ENCODE data around the gene HOXC6. TPM values are rescaled to one million over a fixed set of nuclear protein-coding genes. Genes with fewer than 3 reads are reported as not detected.
"Not testable (repeated sequence)": the region's sequence is repeated elsewhere in the genome, so short reads cannot be mapped to it uniquely, and the experiment has no call there.

HOXC6 gene
- total RNA-seq, 1 donor from 2014 or later: not detected

- DNase-seq (ENCODE audit: low spot score); H3K4me1 Mint-ChIP-seq (ENCODE audit: low read depth); H3K4me3 Mint-ChIP-seq (ENCODE audit: low read depth); H3K27ac Mint-ChIP-seq; H3K36me3 Mint-ChIP-seq (ENCODE audit: low read depth); intact Hi-C loops (cut with micrococcal nuclease); H3K9me3 Mint-ChIP-seq: not testable (repeated sequence)
- H3K27me3 Mint-ChIP-seq (ENCODE audit: low read depth): peaks cover 88% of the 10 kb centered on the region
Observed at GRCh38 chr12:54042033-54042432, 13.8 kb downstream of the HOXC6 start.

- H3K4me3 Mint-ChIP-seq (ENCODE audit: low read depth): no peak overlapping the region
- intact Hi-C loops (cut with micrococcal nuclease): no loop called here
- H3K36me3 Mint-ChIP-seq (ENCODE audit: low read depth): no peaks in the 10 kb centered on the region
- peaks cover 89% of the 10 kb centered on the region for H3K27me3 Mint-ChIP-seq (ENCODE audit: low read depth)
- H3K27ac Mint-ChIP-seq: no peak overlapping the region
- no peak for DNase-seq (ENCODE audit: low spot score)
- no peaks in the 10 kb centered on the region for H3K4me1 Mint-ChIP-seq (ENCODE audit: low read depth)
- no peaks in the 10 kb centered on the region for H3K9me3 Mint-ChIP-seq
Observed at GRCh38 chr12:54042970-54043853, 15.0 kb downstream of the HOXC6 start.

- H3K4me3 Mint-ChIP-seq (ENCODE audit: low read depth): no peak overlapping the region
Observed at GRCh38 chr12:54044425-54045103, 16.3 kb downstream of the HOXC6 start.

GRCh38 chr12:54045401-54045800 lies 17.2 kb downstream of the HOXC6 start:
- H3K9me3 Mint-ChIP-seq: no peaks in the 10 kb centered on the region
- no peak overlapping the region for H3K27ac Mint-ChIP-seq
- H3K4me1 Mint-ChIP-seq (ENCODE audit: low read depth): peaks cover 7% of the 10 kb centered on the region
- H3K4me3 Mint-ChIP-seq (ENCODE audit: low read depth): no peak overlapping the region
- peaks cover 91% of the 10 kb centered on the region for H3K27me3 Mint-ChIP-seq (ENCODE audit: low read depth)
- no peaks in the 10 kb centered on the region for H3K36me3 Mint-ChIP-seq (ENCODE audit: low read depth)
- no peak for DNase-seq (ENCODE audit: low spot score)
- intact Hi-C loops (cut with micrococcal nuclease): no loop called here

More at GRCh38 chr12:54044425-54045103, 16.3 kb downstream of the HOXC6 start:
- H3K9me3 Mint-ChIP-seq: no peaks in the 10 kb centered on the region
- no peaks in the 10 kb centered on the region for H3K36me3 Mint-ChIP-seq (ENCODE audit: low read depth)
- intact Hi-C loops (cut with micrococcal nuclease): no loop called here
- DNase-seq (ENCODE audit: low spot score): no peak
- no peak overlapping the region for H3K27ac Mint-ChIP-seq
- H3K4me1 Mint-ChIP-seq (ENCODE audit: low read depth): no peaks in the 10 kb centered on the region
- peaks cover 90% of the 10 kb centered on the region for H3K27me3 Mint-ChIP-seq (ENCODE audit: low read depth)

GRCh38 chr12:54045868-54046521 lies 17.8 kb downstream of the HOXC6 start:
- no peaks in the 10 kb centered on the region for H3K36me3 Mint-ChIP-seq (ENCODE audit: low read depth)
- H3K4me3 Mint-ChIP-seq (ENCODE audit: low read depth): no peak overlapping the region
- intact Hi-C loops (cut with micrococcal nuclease): no loop called here
- DNase-seq (ENCODE audit: low spot score): no peak
- no peaks in the 10 kb centered on the region for H3K9me3 Mint-ChIP-seq
- peaks cover 92% of the 10 kb centered on the region for H3K27me3 Mint-ChIP-seq (ENCODE audit: low read depth)
- no peak overlapping the region for H3K27ac Mint-ChIP-seq
- H3K4me1 Mint-ChIP-seq (ENCODE audit: low read depth): peaks cover 7% of the 10 kb centered on the region

- no peaks in the 10 kb centered on the region for H3K9me3 Mint-ChIP-seq
- no peaks in the 10 kb centered on the region for H3K36me3 Mint-ChIP-seq (ENCODE audit: low read depth)
- intact Hi-C loops (cut with micrococcal nuclease): no loop called here
- no peak overlapping the region for H3K27ac Mint-ChIP-seq
- peaks cover 7% of the 10 kb centered on the region for H3K4me1 Mint-ChIP-seq (ENCODE audit: low read depth)
- DNase-seq (ENCODE audit: low spot score): no peak
- peaks cover 93% of the 10 kb centered on the region for H3K27me3 Mint-ChIP-seq (ENCODE audit: low read depth)
- H3K4me3 Mint-ChIP-seq (ENCODE audit: low read depth): no peak overlapping the region
Observed at GRCh38 chr12:54046809-54047159, 18.5 kb downstream of the HOXC6 start.

GRCh38 chr12:54047160-54047963 lies 19.1 kb downstream of the HOXC6 start:
- no peak for DNase-seq (ENCODE audit: low spot score)
- Mint-ChIP-seq H3K4me3 (ENCODE audit: low read depth) (no peak overlapping the region), H3K9me3 (no peaks in the 10 kb centered on the region), H3K27ac (no peak overlapping the region), H3K36me3 (ENCODE audit: low read depth) (no peaks in the 10 kb centered on the region), H3K27me3 (ENCODE audit: low read depth) (peaks cover 94% of the 10 kb centered on the region), H3K4me1 (ENCODE audit: low read depth) (peaks cover 9% of the 10 kb centered on the region)
- intact Hi-C loops (cut with micrococcal nuclease): no loop called here

GRCh38 chr12:54047964-54048303 lies 19.7 kb downstream of the HOXC6 start:
- H3K9me3 Mint-ChIP-seq: no peaks in the 10 kb centered on the region

GRCh38 chr12:54048406-54049093 lies 20.3 kb downstream of the HOXC6 start:
- no peak overlapping the region for H3K4me3 Mint-ChIP-seq (ENCODE audit: low read depth)
- peaks cover 12% of the 10 kb centered on the region for H3K4me1 Mint-ChIP-seq (ENCODE audit: low read depth)
- intact Hi-C loops (cut with micrococcal nuclease): loop anchor here (2.0 kb wide), 1 partner anchor 14 kb away; no protein-coding TSS in a partner anchor
- H3K36me3 Mint-ChIP-seq (ENCODE audit: low read depth): no peaks in the 10 kb centered on the region
- H3K27me3 Mint-ChIP-seq (ENCODE audit: low read depth): peaks cover 93% of the 10 kb centered on the region
- no peak overlapping the region for H3K27ac Mint-ChIP-seq
- H3K9me3 Mint-ChIP-seq: no peaks in the 10 kb centered on the region
- DNase-seq (ENCODE audit: low spot score): no peak

More at GRCh38 chr12:54047964-54048303, 19.7 kb downstream of the HOXC6 start:
- H3K4me1 Mint-ChIP-seq (ENCODE audit: low read depth): peaks cover 11% of the 10 kb centered on the region
- peaks cover 95% of the 10 kb centered on the region for H3K27me3 Mint-ChIP-seq (ENCODE audit: low read depth)
- no peaks in the 10 kb centered on the region for H3K36me3 Mint-ChIP-seq (ENCODE audit: low read depth)
- no peak for DNase-seq (ENCODE audit: low spot score)
- no peak overlapping the region for H3K27ac Mint-ChIP-seq
- no peak overlapping the region for H3K4me3 Mint-ChIP-seq (ENCODE audit: low read depth)
- intact Hi-C loops (cut with micrococcal nuclease): loop anchor here (2.0 kb wide), 1 partner anchor 13 kb away; no protein-coding TSS in a partner anchor

- DNase-seq (ENCODE audit: low spot score): no peak
- H3K4me3 Mint-ChIP-seq (ENCODE audit: low read depth): no peak overlapping the region
- peaks cover 15% of the 10 kb centered on the region for H3K4me1 Mint-ChIP-seq (ENCODE audit: low read depth)
- H3K36me3 Mint-ChIP-seq (ENCODE audit: low read depth): no peaks in the 10 kb centered on the region
- peaks cover 92% of the 10 kb centered on the region for H3K27me3 Mint-ChIP-seq (ENCODE audit: low read depth)
- H3K9me3 Mint-ChIP-seq: no peaks in the 10 kb centered on the region
- no peak overlapping the region for H3K27ac Mint-ChIP-seq
- intact Hi-C loops (cut with micrococcal nuclease): loop anchor here (2.0 kb wide), 1 partner anchor 14 kb away; no protein-coding TSS in a partner anchor
Observed at GRCh38 chr12:54049108-54049507, 20.9 kb downstream of the HOXC6 start.

GRCh38 chr12:54050482-54050810 lies 22.2 kb downstream of the HOXC6 start:
- no peaks in the 10 kb centered on the region for H3K9me3 Mint-ChIP-seq
- no peak for DNase-seq (ENCODE audit: low spot score)
- no peak overlapping the region for H3K27ac Mint-ChIP-seq
- H3K36me3 Mint-ChIP-seq (ENCODE audit: low read depth): no peaks in the 10 kb centered on the region
- no peak overlapping the region for H3K4me3 Mint-ChIP-seq (ENCODE audit: low read depth)
- H3K4me1 Mint-ChIP-seq (ENCODE audit: low read depth): peaks cover 18% of the 10 kb centered on the region
- peaks cover 88% of the 10 kb centered on the region for H3K27me3 Mint-ChIP-seq (ENCODE audit: low read depth)
- intact Hi-C loops (cut with micrococcal nuclease): loop anchor here (5.0 to 10.0 kb wide), 3 partner anchors 53 to 83 kb away; no protein-coding TSS in a partner anchor
